Calu3 (cell line): ENCODE measurements around the gene MAGEA12. TPM values are rescaled to one million over a fixed set of nuclear protein-coding genes. Genes with fewer than 3 reads are reported as not detected.
"Not testable (repeated sequence)": the region's sequence is repeated elsewhere in the genome, so short reads cannot be mapped to it uniquely, and the experiment has no call there.

ENCODE experiments used
- BruUV-seq: library from RNA; stranded (reverse); fragments of 400-500 nt; replicated peaks from 2 replicates; lab custom pipeline; 2021; lab: Mats Ljungman, UMichigan
- CTCF ChIA-PET: fragments of 300-600 bp; sonication (Branson Sonifier 250); formaldehyde crosslinking; loops from one replicate; lab custom pipeline; 2022; ENCODE audit warnings: antibody characterized with exemption; lab: Charles Lee
- DNase-seq: peaks from one replicate; pipeline ENCODE4 v3.0.0; 2022
- H3K27ac Mint-ChIP-seq: one replicate; pipeline ENCODE4 v1.8.0; 2022; ENCODE audit warnings: mixed read lengths; ENCODE audit not compliant: unreplicated experiment
- H3K27me3 Mint-ChIP-seq: one replicate; pipeline ENCODE4 v1.8.0; 2022; ENCODE audit warnings: mixed read lengths; ENCODE audit not compliant: unreplicated experiment
- H3K36me3 Mint-ChIP-seq: one replicate; pipeline ENCODE4 v1.8.0; 2022; ENCODE audit warnings: mild to moderate bottlenecking, moderate library complexity, mixed read lengths; ENCODE audit not compliant: insufficient read depth, unreplicated experiment
- H3K4me1 Mint-ChIP-seq: one replicate; pipeline ENCODE4 v1.8.0; 2022; ENCODE audit warnings: mild to moderate bottlenecking, low read depth, mixed read lengths; ENCODE audit not compliant: unreplicated experiment
- H3K4me3 Mint-ChIP-seq: one replicate; pipeline ENCODE4 v1.8.0; 2022; ENCODE audit warnings: mild to moderate bottlenecking, low read depth, moderate library complexity, mixed read lengths; ENCODE audit not compliant: unreplicated experiment
- H3K9me3 Mint-ChIP-seq: one replicate; pipeline ENCODE4 v1.8.0; 2022; ENCODE audit warnings: low read depth, mixed read lengths; ENCODE audit not compliant: unreplicated experiment
- CTCF ChIP-seq: fragments of 200-600 bp; IDR thresholded peaks from one replicate; pipeline ENCODE4 v1.8.0; 2022; ENCODE audit warnings: antibody characterized with exemption; ENCODE audit not compliant: unreplicated experiment
- intact Hi-C: fragments of 100-400 bp; cut with micrococcal nuclease; formaldehyde crosslinking; loops from one replicate; pipeline ENCODE4 v1.10.0; 2022; ENCODE audit not compliant: unreplicated experiment
- total RNA-seq: library from RNA; stranded (reverse); gene quantifications from 2 replicates; pipeline ENCODE4 v1.2.3, GENCODE V29; 2022

MAGEA12 gene
- total RNA-seq, 1 experiment from 2014 or later, result not detected

- Mint-ChIP-seq H3K4me1 (no peaks in the 10 kb centered on the region), H3K27ac (no peak overlapping the region), H3K4me3 (no peak overlapping the region), H3K36me3 (no peaks in the 10 kb centered on the region), H3K9me3 (no peaks in the 10 kb centered on the region), H3K27me3 (peaks cover 25% of the 10 kb centered on the region)
- DNase-seq, result no peak
- CTCF ChIA-PET, result no interaction called here
- intact Hi-C loops, result no loop called here
- BruUV-seq, result no TSS peak
- TF ChIP-seq CTCF, result no peak
These were observed 8.1 kb upstream of the MAGEA12 start for GRCh38 chrX:152725409-152725808.

- DNase-seq, BruUV-seq, H3K4me3 Mint-ChIP-seq, H3K36me3 Mint-ChIP-seq, H3K27ac Mint-ChIP-seq, H3K9me3 Mint-ChIP-seq, CTCF ChIA-PET, H3K4me1 Mint-ChIP-seq, intact Hi-C loops: not testable (repeated sequence)
- peaks cover 48% of the 10 kb centered on the region for H3K27me3 Mint-ChIP-seq
These were observed 744 bp downstream of the MAGEA12 start for GRCh38 chrX:152734143-152734858.

- CTCF ChIA-PET, result no interaction called here
These were observed 1.5 kb downstream of the MAGEA12 start for GRCh38 chrX:152735101-152735500.

GRCh38 chrX:152735860-152736511 is 2.4 kb downstream of the MAGEA12 start:
- CTCF ChIA-PET, result no interaction called here
- DNase-seq, result no peak
- TF ChIP-seq CTCF, result no peak
- Mint-ChIP-seq H3K27me3 (peaks cover 56% of the 10 kb centered on the region), H3K9me3 (no peaks in the 10 kb centered on the region), H3K36me3 (peaks cover 4% of the 10 kb centered on the region), H3K4me3 (no peak overlapping the region), H3K27ac (no peak overlapping the region), H3K4me1 (no peaks in the 10 kb centered on the region)
- BruUV-seq, result no TSS peak
- intact Hi-C loops, result no loop called here

More at GRCh38 chrX:152735101-152735500, 1.5 kb downstream of the MAGEA12 start:
- no peak overlapping the region for H3K4me3 Mint-ChIP-seq
- DNase-seq, result no peak
- intact Hi-C loops, result no loop called here
- peaks cover 53% of the 10 kb centered on the region for H3K27me3 Mint-ChIP-seq
- H3K9me3 Mint-ChIP-seq, result no peaks in the 10 kb centered on the region
- no peaks in the 10 kb centered on the region for H3K4me1 Mint-ChIP-seq
- no peak for TF ChIP-seq CTCF
- peaks cover 4% of the 10 kb centered on the region for H3K36me3 Mint-ChIP-seq
- no peak overlapping the region for H3K27ac Mint-ChIP-seq
- BruUV-seq, result no TSS peak

- CTCF ChIA-PET, H3K36me3 Mint-ChIP-seq, H3K27ac Mint-ChIP-seq: not testable (repeated sequence)
These were observed 3.0 kb downstream of the MAGEA12 start for GRCh38 chrX:152736528-152736927.

More at GRCh38 chrX:152736528-152736927, 3.0 kb downstream of the MAGEA12 start:
- intact Hi-C loops, H3K9me3 Mint-ChIP-seq, BruUV-seq, DNase-seq, H3K4me1 Mint-ChIP-seq, H3K4me3 Mint-ChIP-seq: not testable (repeated sequence)
- peaks cover 56% of the 10 kb centered on the region for H3K27me3 Mint-ChIP-seq
